ENCODE data around the gene BMP7.
A peak's percentile ranks its signal among the peaks of the same experiment; 100 is the strongest.
"Not testable (repeated sequence)": the region's sequence is repeated elsewhere in the genome, so short reads cannot be mapped to it uniquely, and the experiment has no call there.

Gene BMP7

GRCh38 chr20:57281900-57282299 lies 15.5 kb upstream of the BMP7 start:
- Histone ChIP-seq H3K27ac (ENCODE audit: extremely low read depth, low read depth, low read length) (no peak overlapping the region), H3K4me1 (ENCODE audit: control insufficient read depth, insufficient read depth, low read length) (no peaks in the 10 kb centered on the region), H3K4me3 (ENCODE audit: low read depth, low read length) (no peak overlapping the region), H3K36me3 (ENCODE audit: control insufficient read depth in 2 of 2, insufficient read depth in 1 of 2, low read length in 2 of 2) (no peaks in the 10 kb centered on the region), H3K9me3 (ENCODE audit: control insufficient read depth, insufficient read depth, low read depth, low read length) (no peaks in the 10 kb centered on the region)
- POLR2A ChIA-PET, result no interaction called here
- no peak for TF ChIP-seq GFI1B (tag by site-specific recombination; IDR thresholded peaks at IDR 0.05)
- TF ChIP-seq ZBTB49 (tag by site-specific recombination; IDR thresholded peaks at IDR 0.05; ENCODE audit: low read depth), result no peak
- TF ChIP-seq ZNF692 (tag by site-specific recombination; IDR thresholded peaks at IDR 0.05), result no peak
- no peak for TF ChIP-seq ZNF521 (tag by site-specific recombination; IDR thresholded peaks at IDR 0.05)
- TF ChIP-seq ZNF558 (tag by site-specific recombination; IDR thresholded peaks at IDR 0.05), result no peak
- CTCF ChIA-PET, result no interaction called here

GRCh38 chr20:57280221-57280620 lies 13.8 kb upstream of the BMP7 start:
- CTCF ChIA-PET, result no interaction called here
- POLR2A ChIA-PET, result no interaction called here
- H3K27ac ChIP-seq (ENCODE audit: extremely low read depth, low read depth, low read length), result no peak overlapping the region
- H3K4me1 ChIP-seq (ENCODE audit: control insufficient read depth, insufficient read depth, low read length), result no peaks in the 10 kb centered on the region
- no peak overlapping the region for H3K4me3 ChIP-seq (ENCODE audit: low read depth, low read length)
- TF ChIP-seq ZSCAN16 (tag by site-specific recombination; IDR thresholded peaks at IDR 0.05) (0 out of 2 replicates have a peak, but pooled peaks have one; percentile 15), ZNF544 (tag by site-specific recombination; IDR thresholded peaks at IDR 0.05) (no peak)
- H3K9me3 ChIP-seq (ENCODE audit: control insufficient read depth, insufficient read depth, low read depth, low read length), result no peaks in the 10 kb centered on the region
- H3K36me3 ChIP-seq (ENCODE audit: control insufficient read depth in 2 of 2, insufficient read depth in 1 of 2, low read length in 2 of 2), result no peaks in the 10 kb centered on the region

- H3K36me3 ChIP-seq (ENCODE audit: control insufficient read depth in 2 of 2, insufficient read depth in 1 of 2, low read length in 2 of 2); H3K4me3 ChIP-seq (ENCODE audit: low read depth, low read length); H3K9me3 ChIP-seq (ENCODE audit: control insufficient read depth, insufficient read depth, low read depth, low read length); CTCF ChIA-PET; H3K27ac ChIP-seq (ENCODE audit: extremely low read depth, low read depth, low read length); H3K4me1 ChIP-seq (ENCODE audit: control insufficient read depth, insufficient read depth, low read length); POLR2A ChIA-PET: not testable (repeated sequence)
Observed at GRCh38 chr20:57279548-57279947, 13.1 kb upstream of the BMP7 start.

- Histone ChIP-seq H3K9me3 (ENCODE audit: control insufficient read depth, insufficient read depth, low read depth, low read length) (no peaks in the 10 kb centered on the region), H3K36me3 (ENCODE audit: control insufficient read depth in 2 of 2, insufficient read depth in 1 of 2, low read length in 2 of 2) (no peaks in the 10 kb centered on the region), H3K4me1 (ENCODE audit: control insufficient read depth, insufficient read depth, low read length) (no peaks in the 10 kb centered on the region), H3K4me3 (ENCODE audit: low read depth, low read length) (no peak overlapping the region), H3K27ac (ENCODE audit: extremely low read depth, low read depth, low read length) (no peak overlapping the region)
- CTCF ChIA-PET, result interaction anchor here (1.3 kb wide), 1 partner anchor 187 kb away, joined by 4 read pairs; no protein-coding TSS in a partner anchor
- TF ChIP-seq ZSCAN5A (tag by site-specific recombination; IDR thresholded peaks at IDR 0.05) (no peak), PRDM1 (tag by site-specific recombination; IDR thresholded peaks at IDR 0.05) (0 out of 2 replicates have a peak, but pooled peaks have one; percentile 5)
- POLR2A ChIA-PET, result no interaction called here
Observed at GRCh38 chr20:57278457-57278856, 12.0 kb upstream of the BMP7 start.
